Stimulated activated CD4-positive, alpha-beta T cell treated with anti-CD3 and anti-CD28 coated beads, Interleukin-1b, Interleukin-23, amount 100 ng/mL, for 1 hour (primary cell): ENCODE data around the gene ZCWPW2.
A peak's percentile ranks its signal among the peaks of the same experiment; 100 is the strongest.

ENCODE experiments used
- DNase-seq, 2 donors: peaks; one replicate each; pipeline ENCODE4 v3.0.0-alpha.2; 2020; ENCODE audit warnings: low read depth in 2 of 2

ZCWPW2 gene, protein sequence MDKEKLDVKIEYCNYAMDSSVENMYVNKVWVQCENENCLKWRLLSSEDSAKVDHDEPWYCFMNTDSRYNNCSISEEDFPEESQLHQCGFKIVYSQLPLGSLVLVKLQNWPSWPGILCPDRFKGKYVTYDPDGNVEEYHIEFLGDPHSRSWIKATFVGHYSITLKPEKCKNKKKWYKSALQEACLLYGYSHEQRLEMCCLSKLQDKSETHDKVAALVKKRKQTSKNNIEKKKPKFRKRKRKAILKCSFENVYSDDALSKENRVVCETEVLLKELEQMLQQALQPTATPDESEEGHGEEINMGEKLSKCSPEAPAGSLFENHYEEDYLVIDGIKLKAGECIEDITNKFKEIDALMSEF

DNA sequence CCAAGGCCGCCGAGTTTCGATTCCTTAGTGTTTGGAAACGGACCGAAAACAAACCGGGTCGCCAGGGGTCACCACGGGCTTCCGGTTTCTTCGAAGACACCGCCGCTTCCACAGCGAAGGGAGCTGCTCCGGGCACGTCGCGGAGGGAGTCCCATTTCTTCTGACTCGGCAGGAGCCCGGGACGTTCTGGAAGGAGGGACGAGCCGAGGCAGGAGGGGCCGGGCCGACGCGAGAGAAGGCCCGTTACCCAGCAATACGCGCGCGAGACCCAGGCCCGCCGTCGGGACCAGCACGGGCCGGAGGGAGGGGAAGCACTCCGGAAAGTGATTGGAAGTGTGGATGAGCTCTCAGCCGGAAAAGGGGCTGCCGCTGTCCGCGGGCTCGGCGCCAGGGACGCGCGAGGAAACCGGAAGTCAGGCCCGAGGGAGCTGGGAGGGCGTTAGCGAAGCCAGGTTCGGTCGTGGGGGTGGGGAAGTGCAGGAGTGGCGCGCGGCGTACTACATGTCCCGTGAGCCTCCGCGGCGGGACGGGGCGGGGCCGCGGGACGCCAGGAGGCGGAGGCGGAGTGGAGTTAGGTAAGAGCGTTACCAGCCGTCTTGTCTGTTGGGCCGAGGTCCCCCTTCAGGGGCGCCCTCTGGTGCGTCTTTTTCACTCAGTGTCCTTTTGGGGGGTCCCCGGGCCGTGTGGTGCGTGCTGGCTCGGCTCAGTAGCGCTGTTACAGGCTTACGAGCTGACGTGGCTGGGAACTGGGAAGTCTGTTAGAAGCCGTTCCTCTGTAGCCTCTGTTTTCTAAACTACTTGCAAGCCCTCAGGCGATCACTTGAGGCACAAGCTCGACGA lies at the start of gene ZCWPW2, which contains the start of gene AZI2:
ZCWPW2 (plus strand) TSS at position 93 of the 840 bp plus-strand sequence. CDS start 64,348 bp downstream, outside the sequence.
AZI2 (minus strand) TSS at position 196 of the 840 bp plus-strand sequence. CDS start 8,207 bp downstream, outside the sequence.
- DNase-seq: peak; percentile 75 to 88

DNA sequence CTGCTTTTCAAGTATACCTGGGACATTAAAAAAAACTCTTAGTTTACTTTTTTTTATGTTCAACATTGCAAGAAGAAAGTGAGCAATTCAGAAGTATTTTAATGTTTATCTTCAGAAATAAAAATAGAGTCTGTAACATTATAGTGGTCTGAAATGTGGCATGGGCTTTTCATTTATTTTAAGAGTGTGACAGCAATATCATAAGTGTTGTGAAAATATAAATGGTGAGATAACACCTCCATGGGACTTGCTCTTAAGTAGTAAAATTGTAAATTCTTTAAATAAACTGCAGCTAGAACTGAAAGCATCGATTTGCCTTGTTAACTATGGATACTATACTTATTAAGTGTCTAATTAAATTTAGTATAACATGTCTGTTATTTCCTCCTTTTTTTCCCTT lies 48.8 kb upstream of the ZCWPW2 start:
- DNase-seq: no peak

DNA sequence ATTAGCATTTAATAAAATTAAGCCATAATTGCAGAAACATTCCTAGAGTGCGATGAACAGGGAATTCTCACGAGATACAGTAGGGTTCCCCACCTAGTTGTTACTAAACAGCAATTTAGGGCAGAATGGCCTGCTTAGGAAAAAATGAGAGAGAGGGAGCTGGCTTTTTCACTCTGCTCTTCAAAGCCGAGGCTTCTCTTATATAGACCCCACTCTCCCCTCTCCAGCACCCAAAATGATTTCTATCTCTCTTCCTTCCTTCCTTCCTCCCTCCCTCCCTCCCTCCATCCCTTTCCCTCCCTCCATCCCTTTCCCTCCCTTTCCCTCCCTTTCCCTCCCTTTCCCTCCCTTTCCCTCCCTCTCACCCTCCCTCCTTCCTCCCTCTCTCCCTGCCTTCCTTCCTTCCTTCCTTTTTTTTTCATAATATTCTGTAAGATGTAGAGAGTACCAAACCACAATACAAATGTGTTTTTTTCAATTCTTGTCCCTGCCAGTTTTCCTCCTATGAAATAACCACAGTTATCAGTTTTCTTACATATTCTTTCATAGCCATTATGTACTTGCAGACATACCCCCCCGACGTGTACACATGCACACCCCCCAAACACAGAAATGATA lies 48.1 kb upstream of the ZCWPW2 start:
- DNase-seq: no peak

DNA sequence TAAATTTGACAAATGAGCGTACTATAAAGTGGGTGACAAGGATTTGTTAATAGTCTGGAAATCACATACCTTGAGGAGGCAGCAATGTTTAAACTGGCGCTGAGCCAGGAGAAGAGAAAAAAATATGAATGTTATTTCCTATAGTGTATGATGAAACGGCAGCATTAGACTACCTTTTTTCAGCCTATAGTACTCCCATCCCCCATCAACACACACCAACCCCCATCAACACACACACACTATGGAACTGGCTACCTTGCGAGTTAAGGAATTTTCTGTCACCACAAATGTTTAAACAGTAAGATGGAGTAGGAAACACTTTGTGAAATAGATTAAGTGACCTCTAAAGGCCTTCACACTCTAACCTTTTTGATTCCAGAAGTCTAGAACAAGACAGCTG lies 46.8 kb upstream of the ZCWPW2 start:
- no peak for DNase-seq

DNA sequence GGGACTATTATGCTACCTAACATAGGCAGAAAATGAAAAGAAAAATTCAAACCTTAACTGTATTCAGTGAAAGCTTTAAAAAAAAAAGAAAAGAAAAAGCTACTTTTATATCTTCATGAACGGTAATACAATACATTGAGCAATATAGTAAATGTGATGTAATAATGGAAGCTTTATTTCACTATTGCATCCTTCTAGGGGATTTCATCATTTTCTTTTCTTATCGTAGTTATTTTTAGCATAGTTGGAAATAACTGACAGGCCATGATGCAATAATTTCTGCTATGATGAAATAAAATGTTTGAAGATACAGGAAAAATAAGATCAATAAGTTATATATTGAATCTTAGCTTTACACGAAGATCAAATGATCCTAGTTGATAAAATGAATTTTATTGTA lies 40.3 kb upstream of the ZCWPW2 start:
- DNase-seq: no peak

DNA sequence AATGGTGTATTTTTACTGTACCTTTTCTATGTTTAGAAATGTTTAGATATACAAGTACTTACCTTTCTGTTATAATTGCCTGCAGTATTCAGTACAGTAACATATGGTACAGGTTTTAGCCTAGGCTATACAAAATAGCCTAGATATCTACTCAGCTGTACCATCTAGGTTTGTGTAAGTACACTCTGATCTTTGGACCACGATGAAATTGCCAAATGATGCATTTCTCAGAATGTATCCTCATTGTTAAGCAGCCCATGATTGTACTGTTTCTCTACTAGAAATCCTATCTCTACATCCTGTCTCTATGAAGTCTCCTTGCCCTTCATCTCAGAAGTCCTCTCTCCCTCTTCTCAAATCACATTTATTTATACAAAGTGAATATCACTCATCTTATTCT lies 32.8 kb upstream of the ZCWPW2 start:
- DNase-seq: no peak

DNA sequence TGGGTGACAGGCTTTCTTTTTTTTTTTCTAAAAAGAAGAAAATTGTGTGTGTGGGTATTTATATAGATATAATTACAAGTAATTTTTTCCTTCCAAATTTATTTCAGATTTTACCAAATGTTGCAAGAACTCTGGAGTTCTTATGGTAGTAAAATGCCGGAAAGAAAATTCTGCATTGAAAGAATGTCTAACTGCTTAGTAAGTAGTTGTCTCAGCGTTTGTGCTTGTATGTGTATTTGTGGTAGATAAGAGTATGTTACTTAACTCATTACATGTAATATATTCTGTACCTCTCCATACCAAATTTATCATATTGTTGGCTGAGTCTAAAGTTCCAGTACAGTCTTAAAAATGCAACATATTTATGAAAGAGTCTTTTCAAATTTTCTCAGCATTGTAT lies 32.3 kb upstream of the ZCWPW2 start:
- DNase-seq: no peak

DNA sequence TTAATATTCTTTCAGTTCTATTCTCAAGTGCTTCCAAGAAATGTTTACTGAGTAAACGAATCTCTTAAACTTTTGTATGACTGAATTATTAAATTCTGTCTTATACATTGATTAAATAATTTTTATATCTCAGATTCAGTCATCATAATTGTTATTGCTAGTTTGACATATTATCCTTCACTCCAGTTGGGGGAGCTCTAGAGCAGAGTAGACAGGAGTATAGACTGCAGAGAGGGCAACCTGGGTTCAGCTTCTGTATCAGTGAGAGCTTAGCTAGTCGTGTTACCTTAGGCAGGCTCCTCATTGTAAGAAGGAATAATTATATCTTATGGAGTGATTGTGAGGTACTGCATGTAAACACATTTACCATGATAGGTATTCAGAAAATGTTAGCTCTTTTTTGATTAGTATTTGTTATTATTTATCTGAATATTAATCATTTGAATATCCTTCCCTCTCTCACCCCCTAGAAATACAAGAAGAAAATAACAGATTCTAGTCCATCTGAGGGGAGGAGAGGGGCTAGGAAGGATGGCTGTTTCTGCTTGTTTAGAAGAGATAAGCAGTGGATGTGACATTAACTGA lies 31.0 kb upstream of the ZCWPW2 start:
- DNase-seq: no peak

DNA sequence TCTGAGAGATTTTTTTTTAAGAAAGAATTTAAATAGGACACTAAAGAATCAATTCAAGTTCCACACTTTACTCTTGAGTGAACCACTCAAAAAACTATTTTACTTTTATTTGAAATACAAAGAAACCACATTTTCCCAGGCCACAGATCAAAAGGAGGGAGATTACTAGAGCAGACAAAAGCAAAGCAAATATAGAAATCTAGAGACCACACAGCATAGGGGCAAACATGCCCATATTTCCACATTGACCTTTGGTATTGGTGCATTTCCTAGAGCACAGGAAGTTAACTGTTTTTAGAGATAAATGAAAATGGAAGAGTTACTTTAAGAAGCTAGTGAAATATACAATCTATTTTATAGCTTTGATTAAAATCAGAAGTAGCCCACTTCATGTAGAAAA lies 27.5 kb upstream of the ZCWPW2 start:
- DNase-seq: no peak

DNA sequence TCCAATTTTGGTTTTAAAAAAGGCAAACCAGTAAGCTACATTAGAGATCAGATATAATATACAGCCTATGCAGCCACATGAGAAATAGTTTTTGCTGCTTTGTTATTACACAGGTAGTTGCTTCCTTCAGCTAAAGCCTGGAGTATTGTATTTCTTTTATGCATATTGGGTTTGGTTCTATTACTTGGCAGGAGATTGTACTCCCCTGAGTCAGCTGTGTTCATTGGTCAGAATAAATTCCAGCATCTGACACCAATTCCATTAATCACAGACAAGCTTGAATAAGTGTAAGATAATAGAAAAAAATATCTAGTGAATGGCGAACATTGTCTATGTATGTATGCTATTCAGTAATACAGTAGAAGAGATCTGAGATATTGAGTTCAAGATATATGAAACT lies 26.1 kb upstream of the ZCWPW2 start:
- DNase-seq: no peak

DNA sequence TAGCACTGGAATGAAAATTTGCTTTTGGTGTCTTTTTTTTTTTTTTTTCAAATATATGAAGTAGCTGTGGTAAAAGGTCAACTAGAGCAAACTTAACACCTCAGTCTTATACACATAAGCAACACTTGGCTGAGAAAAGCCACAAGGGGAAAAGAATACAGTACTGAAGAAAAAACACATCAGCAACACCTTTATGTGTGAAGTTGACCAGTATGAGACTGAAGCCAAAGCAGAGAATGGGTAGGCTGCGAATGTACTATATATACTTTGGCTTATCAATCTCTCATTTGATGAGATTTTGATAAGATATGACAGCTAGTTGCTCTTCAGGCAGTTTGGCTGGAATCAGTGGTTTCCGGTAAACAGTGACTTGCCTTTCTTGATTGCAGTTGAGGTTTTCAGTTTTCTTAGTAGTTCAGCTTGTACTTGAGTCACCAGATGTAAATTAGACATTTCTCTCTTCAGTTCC lies 22.0 kb upstream of the ZCWPW2 start:
- no peak for DNase-seq

DNA sequence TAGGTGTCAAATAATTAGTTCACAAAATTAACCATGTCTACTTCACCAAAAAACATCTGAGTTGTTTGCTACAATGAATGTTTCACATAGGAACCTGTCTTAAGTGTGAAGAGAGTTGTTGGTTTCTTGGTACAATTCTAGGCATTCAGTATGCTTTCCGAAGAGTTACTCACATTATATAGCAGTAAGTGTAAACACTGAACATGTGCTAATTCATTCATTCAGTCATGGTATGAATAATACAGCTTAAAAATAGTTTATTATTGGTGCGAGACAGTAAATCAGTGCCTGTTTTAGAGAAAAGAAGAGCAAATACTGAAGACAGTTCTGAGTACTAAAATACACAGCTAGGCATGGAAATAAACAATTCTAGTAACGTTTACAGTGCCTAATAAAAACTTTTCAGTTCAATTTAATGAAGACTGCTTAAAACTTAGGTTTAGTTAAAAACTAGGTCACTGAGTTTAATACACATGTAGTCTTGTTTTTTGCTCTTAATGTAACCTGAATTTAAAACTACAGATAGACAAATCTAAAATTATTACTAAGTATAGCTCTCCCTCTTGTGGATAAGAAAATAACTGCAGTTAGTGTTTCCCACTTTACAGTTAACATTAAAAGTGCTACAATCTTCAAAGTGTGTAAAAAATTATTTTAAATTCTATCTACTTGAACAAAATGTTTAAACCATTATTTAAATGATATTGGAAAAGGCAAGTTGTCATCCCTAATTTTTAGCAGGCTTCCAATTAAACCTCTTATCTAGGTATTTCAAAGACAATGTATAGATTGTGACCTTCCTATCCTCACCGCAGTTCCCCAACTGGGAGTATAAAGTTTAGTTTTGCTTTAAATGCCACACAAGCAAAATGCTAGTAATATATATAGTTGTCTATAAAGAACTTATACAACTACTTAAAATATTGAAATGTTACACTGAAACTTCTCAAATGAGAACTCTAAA lies 20.1 kb upstream of the ZCWPW2 start:
- no peak for DNase-seq

DNA sequence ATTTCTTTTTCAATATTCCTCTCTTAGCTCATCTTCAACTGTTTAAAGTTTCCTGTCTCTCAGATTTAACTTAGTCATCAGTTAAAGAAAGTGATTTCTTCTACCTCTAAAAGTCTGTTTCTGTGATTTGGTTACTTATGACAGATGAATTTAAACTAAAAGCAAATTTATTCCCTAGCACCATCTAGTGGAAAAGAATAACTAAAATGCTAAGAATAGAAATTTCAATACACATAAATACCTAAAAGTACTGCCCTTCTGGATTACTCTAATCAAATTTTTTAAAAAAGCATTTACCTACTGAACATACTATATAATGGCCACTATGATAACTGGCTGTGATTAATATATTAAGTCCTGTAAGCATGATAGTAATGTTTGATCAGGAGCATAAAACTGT lies 14.0 kb upstream of the ZCWPW2 start:
- DNase-seq: no peak

DNA sequence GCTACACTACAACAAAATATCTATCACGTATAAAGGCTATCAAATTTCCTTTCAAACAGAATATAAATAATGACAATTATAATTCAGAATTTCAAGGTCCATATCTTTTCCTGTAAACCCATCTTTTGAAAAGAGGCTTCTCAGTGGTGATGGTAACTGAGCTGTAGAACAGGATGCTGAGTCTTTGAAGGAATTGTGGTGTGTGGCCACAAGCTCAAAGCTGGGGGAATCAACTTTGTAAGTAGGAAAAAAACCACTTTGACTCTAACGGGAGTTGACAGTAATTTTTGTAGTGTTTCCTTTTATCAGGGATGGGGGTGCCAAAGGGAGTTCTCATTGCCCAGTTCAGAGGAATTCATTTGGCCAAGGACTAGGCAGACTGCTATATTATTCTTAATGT lies 13.3 kb upstream of the ZCWPW2 start:
- DNase-seq: no peak

DNA sequence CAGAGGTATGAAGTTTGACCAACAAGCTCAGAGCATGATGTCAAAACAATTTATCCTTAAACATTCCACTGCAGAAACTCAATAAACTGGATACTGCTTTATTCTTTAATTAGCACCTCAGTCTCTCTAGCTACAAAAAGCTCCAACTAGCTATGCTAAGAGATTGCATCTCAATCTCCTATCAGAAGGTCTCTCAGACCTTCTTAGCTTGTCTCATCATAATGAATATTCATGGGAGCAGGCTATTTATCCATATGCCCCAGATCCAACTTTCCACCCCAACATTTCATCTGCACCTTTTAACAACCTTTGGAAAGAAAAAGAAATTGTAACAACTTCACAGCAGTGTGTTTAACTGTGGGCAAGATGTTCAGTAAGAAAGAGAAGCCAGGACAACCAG lies 11.3 kb upstream of the ZCWPW2 start:
- no peak for DNase-seq

DNA sequence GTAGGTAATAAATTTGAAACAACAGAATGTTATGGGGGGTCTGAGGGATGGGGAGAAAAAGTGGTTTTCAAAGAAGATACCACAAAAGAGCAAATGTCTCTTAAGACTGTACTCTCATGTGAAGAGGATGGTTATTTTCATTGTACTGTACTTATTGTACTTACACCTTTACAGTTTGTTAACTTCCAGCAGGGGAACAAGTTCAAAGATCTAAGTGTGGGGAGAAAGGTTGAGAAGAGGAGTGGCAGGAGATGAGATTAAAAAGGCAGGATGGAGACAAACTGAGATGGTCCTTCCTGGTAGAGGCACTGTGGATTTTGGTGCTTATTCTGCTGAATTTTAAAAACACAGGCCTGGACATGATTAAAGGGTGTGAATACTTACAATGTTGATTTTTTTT lies 5.4 kb upstream of the ZCWPW2 start:
- DNase-seq: no peak

DNA sequence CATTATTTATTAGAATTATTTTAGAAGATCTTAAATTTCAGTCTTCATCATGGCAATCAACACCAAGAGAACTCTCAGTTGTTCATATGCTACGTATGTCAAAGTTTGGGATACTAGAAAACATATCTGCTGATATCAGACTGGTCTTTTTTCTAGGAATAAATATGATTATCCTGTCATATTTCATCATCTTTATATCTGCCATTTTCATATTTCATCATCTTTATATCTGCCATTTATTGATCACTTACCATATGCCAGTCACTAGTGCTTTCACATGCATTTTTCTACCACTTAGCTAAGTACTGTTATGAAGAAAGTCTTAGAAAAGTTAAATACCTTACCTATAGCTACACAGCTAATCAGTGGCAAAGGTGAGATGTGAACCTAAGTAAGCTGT lies 2.8 kb upstream of the ZCWPW2 start:
- DNase-seq: no peak

DNA sequence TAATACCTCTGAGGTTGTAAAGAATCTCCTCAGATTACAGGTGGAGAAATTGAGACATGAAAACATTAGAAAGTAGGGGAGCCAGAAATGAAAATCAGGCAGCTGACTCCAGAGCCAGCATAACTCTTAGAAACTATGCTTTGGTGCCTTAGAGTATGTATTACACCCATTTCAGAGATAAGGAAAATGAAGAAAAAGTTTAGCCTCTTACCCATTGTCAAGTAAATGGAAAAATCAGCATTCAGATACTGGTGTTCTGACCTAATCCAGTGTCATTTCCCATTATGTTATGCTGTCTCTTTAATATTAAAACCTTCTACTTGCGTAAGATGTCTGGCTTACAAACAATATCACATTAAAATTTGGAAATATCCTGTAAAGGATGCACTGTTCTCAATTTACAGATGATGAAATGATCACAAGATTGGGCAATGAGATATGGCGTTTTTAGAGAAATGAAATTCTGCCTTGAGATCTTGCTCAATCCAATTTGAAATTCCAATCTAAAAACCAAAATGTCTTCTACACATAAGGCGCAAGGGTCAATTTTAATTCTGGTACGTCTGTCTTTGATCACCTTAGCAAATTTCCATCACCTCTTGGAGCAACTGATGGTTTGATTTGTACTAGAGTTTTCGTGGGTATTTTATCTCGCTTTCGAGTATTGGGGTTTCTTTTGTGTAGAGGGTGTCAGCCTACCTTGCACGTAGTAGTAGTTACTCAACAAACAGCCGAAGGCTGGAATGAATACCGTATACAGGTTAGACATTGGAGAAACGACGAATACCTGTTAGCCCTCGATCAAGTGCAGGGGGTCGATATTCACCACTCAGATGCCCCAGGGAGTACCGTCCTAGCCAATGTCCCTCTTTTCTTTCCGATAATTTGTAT lies 902 bp upstream of the ZCWPW2 start:
- DNase-seq: no peak

DNA sequence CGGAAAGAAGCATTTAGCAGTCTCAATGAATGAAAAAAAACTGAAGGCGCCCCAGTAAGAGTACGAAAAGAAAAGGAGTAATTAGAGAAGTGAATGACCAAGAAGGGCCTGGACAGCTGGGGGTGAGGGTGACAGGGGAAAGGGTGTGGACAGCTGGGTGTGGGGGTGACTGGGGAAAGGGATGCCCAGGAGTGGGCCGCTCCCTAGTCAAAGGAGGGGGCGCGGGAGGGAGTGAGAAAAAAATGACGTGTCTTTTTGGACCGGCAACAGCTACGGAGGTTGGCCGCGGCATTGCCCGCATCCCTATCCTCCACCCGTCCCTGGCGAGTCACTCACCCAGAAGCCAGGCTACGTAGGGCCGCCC lies 274 bp upstream of the ZCWPW2 start:
- DNase-seq: no peak

DNA sequence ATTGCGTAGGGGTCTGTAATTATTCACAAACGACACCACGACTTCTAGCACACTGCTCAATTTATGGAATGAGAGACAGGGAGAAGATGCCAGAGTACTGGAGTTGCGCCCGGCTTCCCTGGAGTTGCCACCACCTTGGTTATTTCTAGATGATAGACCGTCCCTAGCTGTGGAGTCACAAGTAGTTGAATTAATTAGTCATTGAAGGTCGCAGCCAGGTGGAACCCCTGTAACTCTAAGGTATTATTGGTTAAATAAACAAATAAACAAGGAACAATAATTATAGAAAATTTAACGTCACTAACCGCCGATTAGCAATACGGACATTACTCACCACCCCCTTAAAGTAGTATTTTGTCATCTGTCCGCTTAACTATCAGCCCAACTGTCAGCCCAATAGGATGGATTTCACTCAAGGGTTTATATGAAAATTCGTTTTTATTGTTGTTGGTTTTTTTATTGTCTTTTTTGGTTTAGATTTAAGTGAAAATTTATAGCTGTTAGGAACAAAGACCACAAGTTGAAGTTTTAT lies 1.0 kb downstream of the ZCWPW2 start:
- no peak for DNase-seq
